LNCaP clone FGC (cell line): ENCODE results near the gene CFDP1.
A peak's percentile ranks its signal among the peaks of the same experiment; 100 is the strongest.

ENCODE experiments used
- DNase-seq: peaks from one replicate; pipeline ENCODE4 v3.0.0-alpha.2; 2011; ENCODE audit warnings: low read depth
- H3K4me3 ChIP-seq: 2 replicates; pipeline ENCODE4 v1.5.1; 2011; ENCODE audit warnings: mild to moderate bottlenecking, low read depth, low read length, control low read depth
- TF ChIP-seq, protein P1 (sequence below): IDR thresholded peaks from 2 replicates; pipeline ENCODE4 v1.5.1; 2012; ENCODE audit warnings: mild to moderate bottlenecking; ENCODE audit not compliant: control insufficient read depth, insufficient read depth; ENCODE audit errors: extremely low read depth

The CFDP1 gene

DNA sequence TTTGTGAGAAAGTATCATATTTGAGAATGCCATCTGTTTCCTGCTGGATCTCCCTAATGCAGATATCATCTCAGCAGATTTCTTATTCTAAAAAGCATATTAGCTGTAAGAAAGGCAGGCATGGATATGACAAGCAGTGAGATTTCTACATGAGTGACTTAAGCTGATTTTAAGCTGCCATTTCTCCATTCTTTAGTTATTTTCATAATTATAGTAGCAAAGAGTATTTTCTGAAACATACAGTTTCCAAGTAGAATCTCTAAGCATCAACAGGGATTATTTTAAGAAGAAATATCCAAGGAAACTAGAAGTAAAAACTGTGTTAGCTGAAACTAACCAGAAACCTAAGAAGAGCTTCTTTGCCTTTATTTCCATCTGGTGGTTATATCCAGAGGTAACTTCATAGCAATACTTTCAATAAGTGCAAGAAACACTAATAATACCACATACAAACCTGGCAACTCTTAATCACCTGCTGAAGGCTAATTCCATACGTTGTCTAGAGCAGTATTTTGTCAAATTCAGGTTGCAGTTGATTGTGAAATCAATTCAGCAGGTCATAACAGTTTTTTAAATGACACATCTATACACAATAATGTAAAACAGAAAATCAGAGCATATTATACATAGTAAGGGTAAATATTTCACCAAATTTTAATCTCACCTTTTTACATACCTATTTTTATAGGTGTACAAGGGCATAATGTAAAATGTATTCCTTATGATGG lies 42.2 kb downstream of the CFDP1 start:
- DNase-seq, result no peak
- TF ChIP-seq, protein P1, sequence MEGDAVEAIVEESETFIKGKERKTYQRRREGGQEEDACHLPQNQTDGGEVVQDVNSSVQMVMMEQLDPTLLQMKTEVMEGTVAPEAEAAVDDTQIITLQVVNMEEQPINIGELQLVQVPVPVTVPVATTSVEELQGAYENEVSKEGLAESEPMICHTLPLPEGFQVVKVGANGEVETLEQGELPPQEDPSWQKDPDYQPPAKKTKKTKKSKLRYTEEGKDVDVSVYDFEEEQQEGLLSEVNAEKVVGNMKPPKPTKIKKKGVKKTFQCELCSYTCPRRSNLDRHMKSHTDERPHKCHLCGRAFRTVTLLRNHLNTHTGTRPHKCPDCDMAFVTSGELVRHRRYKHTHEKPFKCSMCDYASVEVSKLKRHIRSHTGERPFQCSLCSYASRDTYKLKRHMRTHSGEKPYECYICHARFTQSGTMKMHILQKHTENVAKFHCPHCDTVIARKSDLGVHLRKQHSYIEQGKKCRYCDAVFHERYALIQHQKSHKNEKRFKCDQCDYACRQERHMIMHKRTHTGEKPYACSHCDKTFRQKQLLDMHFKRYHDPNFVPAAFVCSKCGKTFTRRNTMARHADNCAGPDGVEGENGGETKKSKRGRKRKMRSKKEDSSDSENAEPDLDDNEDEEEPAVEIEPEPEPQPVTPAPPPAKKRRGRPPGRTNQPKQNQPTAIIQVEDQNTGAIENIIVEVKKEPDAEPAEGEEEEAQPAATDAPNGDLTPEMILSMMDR, result no peak
- H3K4me3 ChIP-seq, result no peak overlapping the region

DNA sequence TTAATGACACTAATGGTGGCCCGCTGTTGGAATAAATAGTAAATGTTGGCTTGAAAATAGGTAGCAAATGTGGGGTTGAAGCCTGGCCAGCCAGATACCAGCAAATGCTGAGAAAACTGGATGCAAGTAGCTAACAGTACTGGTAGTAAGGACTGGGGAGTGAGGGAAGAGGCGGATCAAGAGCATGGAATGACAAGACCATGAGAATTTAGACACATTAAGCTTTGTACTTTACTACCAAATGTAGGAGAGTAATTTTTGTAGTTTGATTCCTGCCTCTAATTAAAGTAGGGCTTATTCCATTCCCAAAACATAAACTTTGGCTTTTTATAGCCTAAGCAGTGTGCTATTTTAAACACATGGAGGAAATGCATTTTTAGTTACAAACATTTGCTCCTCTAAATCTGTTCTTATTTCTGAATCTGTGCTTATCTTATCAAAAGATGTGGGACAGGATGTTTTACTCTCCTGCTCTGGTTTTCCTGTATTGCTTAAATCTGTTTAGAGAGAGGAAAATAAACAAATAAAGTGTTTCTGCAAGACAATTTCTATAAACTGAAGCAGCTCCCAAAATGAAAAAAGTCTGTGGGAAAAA lies 44.1 kb downstream of the CFDP1 start:
- no peak overlapping the region for H3K4me3 ChIP-seq
- DNase-seq, result no peak
- TF ChIP-seq, protein P1, result no peak

DNA sequence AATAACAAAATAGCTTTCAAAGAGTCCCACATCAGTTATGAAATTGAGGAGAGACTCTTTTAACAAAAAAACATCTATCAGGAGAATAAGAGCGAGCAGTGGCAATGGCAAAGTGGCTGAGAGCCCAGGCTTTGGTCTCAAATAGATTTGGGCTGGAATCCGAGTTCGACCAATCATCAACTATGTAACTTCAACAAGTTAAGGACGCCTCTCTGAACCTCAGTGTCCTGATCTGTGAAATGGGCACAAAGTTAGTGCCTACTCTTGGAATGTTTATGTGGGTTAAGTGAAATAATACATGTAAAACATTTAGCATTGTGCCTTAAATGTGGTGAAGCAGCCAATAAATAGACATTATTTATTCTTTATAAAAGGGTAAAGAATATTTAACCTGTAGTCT lies 45.4 kb downstream of the CFDP1 start:
- TF ChIP-seq, protein P1, result no peak
- H3K4me3 ChIP-seq, result no peak overlapping the region

DNA sequence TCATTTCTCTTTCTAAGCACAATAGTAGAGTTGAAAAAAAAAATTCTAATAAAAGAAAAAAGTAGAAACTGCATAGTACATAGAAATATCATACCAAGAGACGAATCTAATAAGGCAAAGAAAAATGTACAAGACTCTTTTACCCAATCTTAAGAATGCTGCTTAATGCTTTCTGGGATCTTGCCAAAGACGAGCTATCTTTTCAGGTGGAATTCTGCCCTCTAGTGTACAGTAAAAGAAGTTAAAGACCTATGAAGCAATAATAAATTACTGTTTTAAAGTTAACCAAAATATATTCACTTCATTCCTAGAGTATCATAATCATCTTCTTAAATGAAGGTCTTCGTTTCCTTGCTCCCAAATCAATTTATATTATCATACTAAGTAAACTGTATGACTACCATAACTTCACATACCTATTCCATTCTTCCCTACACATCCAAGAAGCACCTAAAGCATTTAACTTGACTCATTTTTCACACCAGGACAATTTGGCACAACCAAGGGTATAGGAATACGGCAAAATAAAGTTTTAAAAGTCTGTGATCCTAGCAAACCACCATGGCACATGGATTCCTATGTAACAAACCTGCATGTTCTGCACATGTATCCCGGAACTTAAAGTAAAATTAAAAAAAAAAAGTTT lies 47.7 kb downstream of the CFDP1 start:
- TF ChIP-seq, protein P1, result peak; percentile 52
- DNase-seq, result peak; percentile 63
- H3K4me3 ChIP-seq, result no peak overlapping the region

More for the DNA sequence above, 45.4 kb downstream of the CFDP1 start:
- no peak for DNase-seq

DNA sequence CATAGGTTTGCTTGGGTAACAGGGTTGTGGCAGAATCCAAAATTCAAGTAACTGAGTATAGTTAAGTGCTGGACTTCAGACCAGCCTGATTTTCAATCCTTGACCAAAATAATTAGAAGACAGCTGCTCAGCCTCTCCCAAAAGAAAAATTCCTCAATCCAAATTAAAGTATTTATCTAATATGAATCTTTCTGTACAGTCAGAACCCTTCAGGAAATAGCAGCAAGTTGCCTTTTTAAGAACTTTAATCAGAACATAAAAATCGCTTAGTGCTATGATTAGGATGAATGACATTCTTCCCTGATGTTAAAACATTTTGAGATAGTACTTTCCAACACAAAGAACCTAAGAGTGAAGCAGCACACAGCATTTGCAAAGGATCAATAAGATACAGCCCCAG lies 50.2 kb downstream of the CFDP1 start:
- DNase-seq, result no peak
- TF ChIP-seq, protein P1, result no peak
- H3K4me3 ChIP-seq, result no peak overlapping the region

DNA sequence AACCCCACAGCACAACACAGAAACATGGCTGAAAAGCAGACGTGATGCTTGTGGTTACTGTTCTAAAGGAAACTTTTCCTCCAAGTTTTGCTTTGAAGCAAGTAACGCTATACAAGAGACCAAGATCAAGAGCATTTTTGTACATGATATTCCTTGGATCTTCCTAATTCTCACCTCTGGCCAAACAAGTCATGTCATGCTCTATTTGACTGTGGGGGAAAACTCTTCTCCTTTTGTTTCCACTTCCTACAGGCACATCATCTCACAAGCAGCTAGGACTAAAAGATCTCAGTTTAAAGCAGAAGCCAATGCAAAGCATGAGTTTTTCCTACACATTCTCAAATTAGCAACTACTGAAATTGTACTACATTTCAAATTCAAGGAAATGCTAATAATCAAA lies 50.7 kb downstream of the CFDP1 start:
- H3K4me3 ChIP-seq, result no peak overlapping the region
- DNase-seq, result no peak
- TF ChIP-seq, protein P1, result no peak

DNA sequence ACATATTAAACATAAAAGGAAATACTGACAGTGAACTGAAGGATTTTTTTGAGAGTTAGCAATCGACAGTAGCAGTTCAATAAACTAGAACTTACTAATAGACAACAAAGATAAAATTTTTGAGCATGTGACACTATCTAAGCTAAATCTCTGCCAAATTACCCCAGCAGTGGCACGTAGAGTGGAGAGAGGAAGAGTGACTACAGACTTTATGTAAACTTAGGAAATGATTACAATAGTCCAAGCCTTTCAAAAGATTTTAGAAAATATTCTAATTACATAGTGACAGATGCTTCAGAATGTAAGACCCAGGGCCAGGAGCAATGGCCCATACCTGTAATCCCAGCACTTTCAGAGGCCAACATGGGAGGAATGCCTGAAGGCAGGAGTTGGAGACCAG lies 52.4 kb downstream of the CFDP1 start:
- TF ChIP-seq, protein P1, result no peak
- DNase-seq, result no peak

More for the DNA sequence above, 52.4 kb downstream of the CFDP1 start:
- H3K4me3 ChIP-seq, result no peak overlapping the region
